Measurements from ENCODE around the gene AADAC. TPM values are rescaled to one million over a fixed set of nuclear protein-coding genes. Genes with fewer than 3 reads are reported as not detected.

AADAC gene
- total RNA-seq, 4 donors from 2014 or later = not detected

DNA sequence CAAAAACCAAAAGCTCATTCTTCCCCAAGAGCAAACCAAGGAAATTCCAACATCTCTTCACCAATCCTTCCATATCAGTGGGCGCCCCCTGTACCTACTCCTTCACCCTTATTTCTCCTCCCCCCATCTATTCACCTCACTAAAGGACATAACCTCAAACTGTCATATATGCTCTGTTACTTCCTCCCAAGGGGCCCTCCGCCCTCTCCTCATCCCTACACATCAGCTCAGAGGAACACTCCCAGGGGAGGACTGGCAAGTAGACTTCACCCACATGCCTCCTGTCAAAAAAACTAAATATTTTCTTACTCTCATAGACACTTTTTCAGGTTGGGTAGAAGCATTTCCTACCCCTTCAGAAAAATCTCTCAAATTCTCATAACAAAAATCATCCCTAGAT lies 2.4 kb upstream of the AADAC start:
- Histone ChIP-seq H3K9me3 (no peaks in the 10 kb centered on the region), H3K36me3 (no peaks in the 10 kb centered on the region), H3K27ac (no peak overlapping the region), H3K4me1 (no peaks in the 10 kb centered on the region), H3K4me3 (replicated peaks in 1 of 3) (no peak overlapping the region), H3K27me3 (no peaks in the 10 kb centered on the region)
- intact Hi-C loops (cut with DNase I) = no loop called here
- no peak for DNase-seq
- whole genome bisulfite sequencing, 2 donors = 92 to 95% methylated on average over 2 of the region's 2 CpGs
- no peak for TF ChIP-seq POLR2A (IDR thresholded peaks at IDR 0.05)
- TF ChIP-seq, protein P1, sequence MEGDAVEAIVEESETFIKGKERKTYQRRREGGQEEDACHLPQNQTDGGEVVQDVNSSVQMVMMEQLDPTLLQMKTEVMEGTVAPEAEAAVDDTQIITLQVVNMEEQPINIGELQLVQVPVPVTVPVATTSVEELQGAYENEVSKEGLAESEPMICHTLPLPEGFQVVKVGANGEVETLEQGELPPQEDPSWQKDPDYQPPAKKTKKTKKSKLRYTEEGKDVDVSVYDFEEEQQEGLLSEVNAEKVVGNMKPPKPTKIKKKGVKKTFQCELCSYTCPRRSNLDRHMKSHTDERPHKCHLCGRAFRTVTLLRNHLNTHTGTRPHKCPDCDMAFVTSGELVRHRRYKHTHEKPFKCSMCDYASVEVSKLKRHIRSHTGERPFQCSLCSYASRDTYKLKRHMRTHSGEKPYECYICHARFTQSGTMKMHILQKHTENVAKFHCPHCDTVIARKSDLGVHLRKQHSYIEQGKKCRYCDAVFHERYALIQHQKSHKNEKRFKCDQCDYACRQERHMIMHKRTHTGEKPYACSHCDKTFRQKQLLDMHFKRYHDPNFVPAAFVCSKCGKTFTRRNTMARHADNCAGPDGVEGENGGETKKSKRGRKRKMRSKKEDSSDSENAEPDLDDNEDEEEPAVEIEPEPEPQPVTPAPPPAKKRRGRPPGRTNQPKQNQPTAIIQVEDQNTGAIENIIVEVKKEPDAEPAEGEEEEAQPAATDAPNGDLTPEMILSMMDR (IDR thresholded peaks at IDR 0.05) = no peak

DNA sequence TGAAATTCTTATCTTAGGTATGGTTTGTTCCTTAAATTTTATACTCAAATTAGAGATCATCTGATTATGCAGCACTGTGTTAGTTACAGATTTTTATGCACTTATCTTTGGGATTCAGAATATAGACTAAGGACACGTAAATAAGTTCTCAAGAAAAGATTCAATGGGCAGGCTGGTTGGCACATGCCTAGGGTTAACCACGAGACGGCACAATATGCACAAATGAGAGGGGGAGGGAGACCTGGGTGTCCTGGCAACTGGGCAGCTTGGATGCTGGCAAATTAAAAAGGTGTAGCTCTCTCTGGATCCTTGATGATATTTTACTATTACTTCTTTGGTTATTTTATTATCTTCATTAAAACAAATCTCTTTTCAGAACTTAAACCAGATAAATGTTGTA lies 672 bp downstream of the AADAC start:
- intact Hi-C loops (cut with DNase I) = no loop called here
- Histone ChIP-seq H3K4me3 (replicated peaks in 1 of 3) (no peak overlapping the region), H3K27ac (no peak overlapping the region), H3K27me3 (no peaks in the 10 kb centered on the region), H3K9me3 (no peaks in the 10 kb centered on the region), H3K36me3 (no peaks in the 10 kb centered on the region), H3K4me1 (no peaks in the 10 kb centered on the region)
- 85 to 94% methylated on average over 3 of the region's 3 CpGs for WGBS, 2 donors
- no peak for DNase-seq
- no peak for TF ChIP-seq POLR2A (IDR thresholded peaks at IDR 0.05)
- TF ChIP-seq, protein P1 (IDR thresholded peaks at IDR 0.05) = no peak

DNA sequence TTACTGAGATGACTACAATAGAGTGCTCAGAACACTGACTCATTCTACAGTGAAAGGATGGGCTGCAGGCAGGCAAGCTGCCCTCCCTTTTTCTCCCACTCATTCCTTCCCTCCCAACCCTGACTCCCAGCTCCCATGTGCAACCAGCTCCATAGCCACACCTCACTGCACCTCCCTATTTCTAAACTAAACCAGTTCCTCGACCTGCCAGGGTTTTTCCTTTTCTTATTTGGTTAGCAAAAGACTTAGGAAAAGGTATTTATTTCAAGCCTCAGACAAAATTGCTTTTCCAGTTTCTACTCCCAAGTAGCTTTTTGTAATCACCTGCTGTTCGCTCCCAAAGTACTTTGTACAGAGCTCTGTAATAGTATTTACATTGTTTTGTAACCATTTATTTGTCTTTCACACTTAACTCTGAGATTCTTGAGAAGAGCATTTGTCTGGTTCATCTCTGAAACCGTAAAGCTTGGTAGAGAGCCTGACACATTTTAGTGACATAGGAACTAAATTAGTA lies 2.2 kb downstream of the AADAC start:
- Histone ChIP-seq H3K36me3 (no peaks in the 10 kb centered on the region), H3K4me3 (replicated peaks in 1 of 3) (no peak overlapping the region), H3K4me1 (no peaks in the 10 kb centered on the region), H3K9me3 (no peaks in the 10 kb centered on the region), H3K27me3 (no peaks in the 10 kb centered on the region), H3K27ac (peak overlapping the region in 1 of 3 donors; percentile 6)
- DNase-seq = peak; percentile 46 to 56
- intact Hi-C loops (cut with DNase I) = no loop called here
- 29 to 34% methylated on average over 3 of the region's 3 CpGs for WGBS, 2 donors
- TF ChIP-seq POLR2A (IDR thresholded peaks at IDR 0.05) = no peak
- TF ChIP-seq, protein P1 (IDR thresholded peaks at IDR 0.05) = no peak

DNA sequence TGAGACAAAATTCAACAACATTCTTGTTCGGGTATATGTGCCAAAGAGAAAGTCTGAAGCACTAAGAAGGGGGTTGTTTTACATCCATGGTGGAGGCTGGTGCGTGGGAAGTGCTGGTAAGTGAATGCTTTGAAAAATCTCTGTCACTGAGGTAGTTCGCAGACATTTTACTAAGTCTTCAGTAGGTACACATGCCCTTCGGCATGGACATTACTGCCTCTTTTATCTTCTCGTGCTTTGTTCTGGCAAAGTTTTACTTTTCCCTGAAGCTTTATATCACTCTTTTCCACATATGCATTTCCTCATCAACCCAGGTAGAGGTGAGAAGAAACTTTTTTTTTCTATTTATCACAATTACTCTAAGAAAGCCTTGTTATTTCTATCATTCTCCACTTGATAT lies 3.6 kb downstream of the AADAC start:
- whole genome bisulfite sequencing, 2 donors = 83 to 88% methylated on average over 5 of the region's 5 CpGs
- intact Hi-C loops (cut with DNase I) = no loop called here
- no peak for DNase-seq
- no peak overlapping the region for H3K27ac ChIP-seq
- H3K9me3 ChIP-seq = no peaks in the 10 kb centered on the region
- H3K4me3 ChIP-seq (replicated peaks in 1 of 3) = no peak overlapping the region
- TF ChIP-seq, protein P1 (IDR thresholded peaks at IDR 0.05) = no peak
- TF ChIP-seq POLR2A (IDR thresholded peaks at IDR 0.05) = no peak
- no peaks in the 10 kb centered on the region for H3K27me3 ChIP-seq
- H3K4me1 ChIP-seq = no peaks in the 10 kb centered on the region
- no peaks in the 10 kb centered on the region for H3K36me3 ChIP-seq

DNA sequence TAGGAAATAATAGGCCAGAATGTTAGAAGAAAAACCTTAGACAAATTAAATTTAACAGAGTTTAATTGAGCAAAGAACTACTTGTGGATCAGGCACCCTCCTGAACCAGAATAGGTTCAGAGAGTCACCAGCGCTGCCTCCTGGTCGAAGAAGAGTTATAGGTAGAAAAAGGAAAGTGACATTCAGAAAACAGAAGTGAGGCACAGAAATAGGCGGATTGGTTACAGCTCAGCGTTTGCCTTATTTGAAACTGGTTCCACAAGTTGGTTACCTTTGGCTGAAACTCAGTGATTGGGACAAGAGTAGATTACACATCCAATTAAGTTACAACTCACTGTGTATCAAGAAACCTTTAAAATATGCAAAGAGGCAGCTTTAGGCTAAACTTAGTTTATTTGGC lies 4.4 kb downstream of the AADAC start:
- no peak overlapping the region for H3K27ac ChIP-seq
- H3K9me3 ChIP-seq = no peaks in the 10 kb centered on the region
- WGBS, 2 donors = 90% methylated on average over 4 of the region's 4 CpGs
- intact Hi-C loops (cut with DNase I) = no loop called here
- no peak for TF ChIP-seq POLR2A (IDR thresholded peaks at IDR 0.05)
- TF ChIP-seq, protein P1 (IDR thresholded peaks at IDR 0.05) = no peak
- H3K4me3 ChIP-seq (replicated peaks in 1 of 3) = no peak overlapping the region
- no peaks in the 10 kb centered on the region for H3K27me3 ChIP-seq
- no peak for DNase-seq
- H3K4me1 ChIP-seq = no peaks in the 10 kb centered on the region
- no peaks in the 10 kb centered on the region for H3K36me3 ChIP-seq
